Right atrium auricular region (tissue), 2 donors: ENCODE data around the gene SH3GLB2. TPM values are rescaled to one million over a fixed set of nuclear protein-coding genes. Genes with fewer than 3 reads are reported as not detected.
"Not testable (repeated sequence)": the region's sequence is repeated elsewhere in the genome, so short reads cannot be mapped to it uniquely, and the experiment has no call there.

Experiments
- DNase-seq: peaks from one replicate; pipeline ENCODE4 v3.0.0-alpha.2; 2019; ENCODE audit warnings: low spot score
- H3K27ac ChIP-seq, 2 donors: fragments of 200-600 bp; sonication (generic); 1 replicate in 1 of 2; 2 replicates in 1 of 2; pipeline ENCODE4 v1.5.1; 2016 to 2019
- H3K27me3 ChIP-seq, 2 donors: fragments of 200-600 bp; sonication (generic); one replicate each; pipeline versions ENCODE4 v1.5.1 to v1.6.0; 2017 to 2019
- H3K36me3 ChIP-seq: fragments of 200-600 bp; sonication (generic); one replicate; pipeline ENCODE4 v1.5.1; 2016
- H3K4me1 ChIP-seq, 2 donors: fragments of 200-600 bp; sonication (generic); one replicate each; pipeline versions ENCODE4 v1.5.1 to v1.6.0; 2017 to 2019
- H3K4me3 ChIP-seq, 2 donors: fragments of 200-600 bp; sonication (generic); 1 replicate in 1 of 2; 2 replicates in 1 of 2; pipeline ENCODE4 v1.5.1; 2017 to 2019; ENCODE audit warnings: mild to moderate bottlenecking in 1 of 2, moderate library complexity in 1 of 2
- H3K9me3 ChIP-seq, 2 donors: fragments of 200-600 bp; sonication (generic); one replicate each; pipeline ENCODE4 v1.5.1; 2019
- CTCF ChIP-seq, 2 donors: fragments of 200-600 bp; sonication (generic); IDR thresholded peaks; one replicate each; pipeline ENCODE4 v1.5.1; 2019; ENCODE audit warnings: antibody characterized with exemption in 2 of 2
- total RNA-seq, 2 donors: library from RNA; depleted of rRNA; stranded (reverse); fragments of >200 nt; gene quantifications; one replicate each; pipeline ENCODE4 v1.1.0, GENCODE V29; 2016

SH3GLB2 gene
- total RNA-seq, 2 donors from 2014 or later, result 25.6 to 41.3 TPM

DNA sequence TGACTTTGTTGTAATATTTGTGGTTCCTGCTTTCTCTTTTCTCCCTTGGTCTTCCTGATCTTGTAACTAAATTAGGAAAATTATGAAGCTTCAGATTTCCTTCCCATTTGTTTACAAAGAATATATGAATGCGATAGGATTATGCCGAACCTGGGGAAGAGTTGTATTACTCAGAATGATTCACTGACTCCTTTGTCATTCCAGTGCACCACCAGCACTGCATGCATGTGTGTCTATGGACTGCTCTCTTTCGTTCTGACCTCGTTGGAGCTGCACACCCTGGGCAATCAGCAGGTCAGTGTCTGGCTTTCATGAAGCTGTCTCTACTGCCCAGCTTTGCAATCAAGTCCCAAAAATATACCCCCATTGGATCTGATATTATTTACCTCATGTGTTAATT, 55.2 kb downstream of the SH3GLB2 start:
- Histone ChIP-seq H3K36me3 (peaks cover 77% of the 10 kb centered on the region), H3K4me3 (no peak overlapping the region), H3K9me3 (no peaks in the 10 kb centered on the region), H3K4me1 (no peaks in the 10 kb centered on the region), H3K27me3 (no peaks in the 10 kb centered on the region), H3K27ac (no peak overlapping the region)
- no peak for DNase-seq
- no peak for TF ChIP-seq CTCF (IDR thresholded peaks at IDR 0.05)

DNA sequence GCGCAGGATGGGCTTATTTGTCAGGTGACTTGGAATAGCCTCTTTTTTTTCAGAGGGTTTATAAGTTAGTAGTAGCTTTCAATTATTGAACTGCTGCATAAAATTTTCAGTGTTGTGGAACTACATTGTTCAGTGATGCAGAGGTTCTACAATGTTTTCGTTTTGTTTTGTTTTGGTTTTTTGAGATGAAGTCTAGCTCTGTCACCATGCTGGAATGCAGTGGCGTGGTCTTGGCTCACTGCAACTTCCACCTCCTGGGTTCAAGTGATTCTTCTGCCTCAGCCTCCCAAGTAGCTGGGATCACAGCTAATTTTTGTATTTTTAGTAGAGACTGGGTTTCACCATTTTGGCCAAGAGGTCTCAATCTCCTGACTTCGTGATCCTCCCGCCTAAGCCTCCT, 58.6 kb downstream of the SH3GLB2 start:
- DNase-seq, result no peak
- Histone ChIP-seq H3K9me3 (no peaks in the 10 kb centered on the region), H3K27me3 (no peaks in the 10 kb centered on the region), H3K4me1 (no peaks in the 10 kb centered on the region), H3K36me3 (peaks cover 58% of the 10 kb centered on the region), H3K27ac (no peak overlapping the region), H3K4me3 (no peak overlapping the region)
- TF ChIP-seq CTCF (IDR thresholded peaks at IDR 0.05), result no peak

DNA sequence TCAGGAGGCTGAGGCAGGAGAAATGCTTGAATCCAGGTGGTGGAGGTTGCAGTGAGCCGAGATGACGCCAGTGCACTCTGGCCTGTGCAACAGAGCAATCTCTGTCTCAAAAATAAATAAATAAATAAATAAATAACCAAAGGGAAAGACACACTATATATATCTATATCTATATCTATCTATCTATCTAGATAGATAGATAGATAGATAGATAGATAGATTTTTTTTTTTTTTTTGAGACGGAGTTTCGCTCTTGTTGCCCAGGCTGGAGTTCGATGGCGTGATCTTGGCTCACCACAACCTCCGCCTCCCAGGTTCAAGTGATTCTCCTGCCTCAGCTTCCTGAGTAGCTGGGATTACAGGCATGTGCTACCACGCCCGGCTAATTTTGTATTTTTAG, 66.7 kb downstream of the SH3GLB2 start:
- peaks cover 42% of the 10 kb centered on the region for H3K36me3 ChIP-seq
- DNase-seq, H3K4me3 ChIP-seq: not testable (repeated sequence)

More for the DNA sequence above, 66.7 kb downstream of the SH3GLB2 start:
- not testable (repeated sequence) for H3K27ac ChIP-seq, H3K4me1 ChIP-seq, H3K27me3 ChIP-seq, H3K9me3 ChIP-seq

Other genes with a start within 250 kb of the SH3GLB2 start
- 10 to 100 TPM; 14.2 to 17.1 TPM for gene TBC1D13, start 241.1 kb downstream of the SH3GLB2 start, total RNA-seq
- 10 to 100 TPM; 33.6 to 74.4 TPM for gene ENDOG, start 209.8 kb downstream of the SH3GLB2 start, total RNA-seq
- 10 to 100 TPM in 1 of 2 donors, 1 to 10 TPM in 1; 8.5 to 11.6 TPM for gene SPOUT1, start 198.5 kb downstream of the SH3GLB2 start, total RNA-seq
- gene KYAT1, start 146.4 kb downstream of the SH3GLB2 start, total RNA-seq, result 10 to 100 TPM; 10.1 to 15.1 TPM
- gene LRRC8A, start 146.2 kb downstream of the SH3GLB2 start, total RNA-seq, result 10 to 100 TPM; 45.3 to 65.9 TPM
- 10 to 100 TPM; 21.3 to 51.9 TPM for gene PHYHD1, start 107.3 kb downstream of the SH3GLB2 start, total RNA-seq
- gene DOLK, start 80.7 kb downstream of the SH3GLB2 start, total RNA-seq, result 10 to 100 TPM; 13.9 to 14.4 TPM
- 10 to 100 TPM; 23.5 to 26.8 TPM for gene NUP188, start 80.6 kb downstream of the SH3GLB2 start, total RNA-seq
- gene MIGA2, start 8.3 kb upstream of the SH3GLB2 start, total RNA-seq, result 10 to 100 TPM; 34.2 to 40.2 TPM
- gene DOLPP1, start 52.8 kb upstream of the SH3GLB2 start, total RNA-seq, result 1 to 10 TPM; 4.8 to 5.4 TPM
- gene CRAT, start 82.5 kb upstream of the SH3GLB2 start, total RNA-seq, result 10 to 100 TPM; 73.0 to 75.0 TPM
- 10 to 100 TPM; 81.3 to 89.9 TPM for gene PTPA, start 83.1 kb upstream of the SH3GLB2 start, total RNA-seq
- gene IER5L, start 149.9 kb upstream of the SH3GLB2 start, total RNA-seq, result 10 to 100 TPM in 1 of 2 donors, 1 to 10 TPM in 1; 5.5 to 11.6 TPM